ENCODE data around the gene SEMA4F.

SEMA4F gene

DNA sequence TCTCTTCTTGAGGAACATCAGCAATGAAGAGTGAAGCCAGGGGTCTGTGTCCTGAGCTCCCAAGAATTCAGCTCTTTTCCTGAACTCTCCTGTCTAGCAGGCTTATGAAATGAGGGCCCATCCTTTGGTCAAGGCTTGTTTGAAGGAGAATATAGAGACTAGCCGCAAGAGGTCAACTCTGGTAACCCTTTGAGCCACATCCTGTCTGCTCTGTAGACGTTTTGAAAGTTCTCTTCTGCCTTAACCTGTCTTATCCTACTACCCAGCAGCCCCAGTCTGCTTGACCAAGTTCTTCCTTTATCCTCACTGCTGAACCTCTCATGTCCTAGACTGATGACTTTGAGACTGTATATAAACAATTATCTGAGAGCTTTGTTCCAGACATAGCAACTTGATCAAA lies 5.4 kb downstream of the SEMA4F start:
- peak; percentile 35 for DNase-seq

GRCh38 chr2:74668087-74668486 lies 14.0 kb downstream of the SEMA4F start:
- DNase-seq, result no peak

DNA sequence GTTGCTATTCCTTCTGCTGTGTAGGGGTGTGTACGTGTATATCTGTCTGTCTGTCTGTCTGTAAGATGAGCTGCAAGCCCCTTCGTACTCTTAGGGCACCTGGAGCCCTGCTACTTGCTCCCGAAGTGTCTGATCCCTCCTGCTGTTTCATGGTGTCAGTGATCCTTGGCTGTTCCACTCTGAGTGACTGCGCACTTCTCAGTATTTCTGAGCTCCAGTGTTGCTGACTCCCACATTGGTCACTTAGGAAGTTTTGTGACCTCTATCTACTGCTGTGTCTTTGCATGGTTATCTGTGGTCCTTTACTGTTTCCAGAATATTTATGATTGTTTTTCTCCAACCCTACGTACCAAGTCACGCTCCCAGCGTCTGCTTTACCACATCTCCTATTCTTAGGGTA lies 16.2 kb downstream of the SEMA4F start:
- DNase-seq, result no peak

DNA sequence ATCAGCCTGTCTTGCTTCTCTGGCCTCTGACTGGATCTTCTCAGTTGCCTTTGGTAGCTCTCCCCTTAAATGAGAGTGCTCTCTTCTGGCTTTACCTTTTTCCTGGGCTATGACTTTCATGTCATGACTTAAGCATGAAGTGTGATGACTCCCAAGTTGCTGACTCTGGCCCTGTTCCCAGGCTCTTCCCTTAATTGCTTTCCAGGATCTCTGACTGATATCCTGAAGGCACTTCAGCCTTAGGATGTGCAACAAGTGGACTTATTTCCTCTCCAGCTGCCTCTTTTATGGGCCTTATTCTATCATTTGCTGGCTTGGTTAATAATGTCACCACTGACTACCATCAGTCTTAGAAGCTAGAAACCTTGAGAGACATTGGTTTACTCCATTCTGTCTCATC lies 17.4 kb downstream of the SEMA4F start:
- peak; percentile 76 for DNase-seq

- no peak for DNase-seq
These were observed 19.9 kb downstream of the SEMA4F start for GRCh38 chr2:74673826-74674528.

DNA sequence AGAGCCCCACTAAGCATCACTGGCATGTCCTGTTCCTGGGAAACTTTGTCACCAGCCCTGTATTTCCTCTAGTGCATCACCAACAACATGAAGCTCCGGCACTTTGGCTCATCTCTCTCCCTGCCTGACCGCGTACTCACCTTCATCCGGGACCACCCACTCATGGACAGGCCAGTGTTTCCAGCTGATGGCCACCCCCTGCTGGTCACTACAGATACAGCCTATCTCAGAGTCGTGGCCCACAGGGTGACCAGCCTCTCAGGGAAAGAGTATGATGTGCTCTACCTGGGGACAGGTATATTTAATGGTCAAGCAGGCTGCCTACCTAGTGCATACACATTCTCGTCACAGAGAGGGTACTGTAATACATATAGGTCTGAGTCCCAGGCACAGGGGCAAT lies 21.0 kb downstream of the SEMA4F start:
- no peak for DNase-seq

DNA sequence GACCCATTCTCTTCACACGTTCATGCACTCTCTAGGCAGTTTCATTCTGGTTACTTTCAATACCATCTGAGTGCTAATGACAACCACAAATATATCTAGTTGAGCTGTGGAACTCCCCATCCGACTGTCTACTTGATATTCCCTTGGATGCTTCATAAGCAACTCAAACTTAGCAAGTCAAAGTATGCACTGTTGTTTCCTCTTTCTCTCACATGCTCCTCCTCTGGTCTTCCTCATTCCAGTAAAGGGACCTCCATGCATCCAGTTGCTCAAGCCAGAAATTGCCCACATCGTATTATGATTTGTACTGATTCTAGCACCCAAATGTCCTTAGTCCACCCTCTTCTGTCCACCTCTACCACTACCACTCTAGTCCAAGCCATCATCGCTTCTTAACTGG lies 22.3 kb downstream of the SEMA4F start:
- no peak for DNase-seq

GRCh38 chr2:74679615-74680014 lies 25.6 kb downstream of the SEMA4F start:
- DNase-seq, result no peak

DNA sequence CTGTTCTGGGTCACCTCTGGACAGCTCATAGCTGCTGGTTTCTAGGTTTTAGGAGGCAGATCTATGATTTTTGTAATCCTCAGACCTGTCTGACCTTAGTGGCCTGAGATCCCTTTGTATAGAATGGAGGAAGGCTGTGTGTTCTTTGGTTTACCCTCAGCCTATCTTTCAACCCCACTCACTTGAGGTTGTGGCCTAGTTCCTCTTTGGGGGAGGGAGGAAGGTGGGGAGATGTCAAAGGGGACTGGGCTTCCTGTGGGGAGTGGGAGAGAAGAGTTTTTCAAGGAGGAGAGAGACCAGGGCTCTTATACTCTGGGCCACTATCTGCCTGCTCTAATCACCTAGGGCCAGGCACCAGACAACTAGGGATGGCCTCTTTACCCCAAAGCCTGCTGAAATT lies 28.5 kb downstream of the SEMA4F start:
- DNase-seq, result no peak

DNA sequence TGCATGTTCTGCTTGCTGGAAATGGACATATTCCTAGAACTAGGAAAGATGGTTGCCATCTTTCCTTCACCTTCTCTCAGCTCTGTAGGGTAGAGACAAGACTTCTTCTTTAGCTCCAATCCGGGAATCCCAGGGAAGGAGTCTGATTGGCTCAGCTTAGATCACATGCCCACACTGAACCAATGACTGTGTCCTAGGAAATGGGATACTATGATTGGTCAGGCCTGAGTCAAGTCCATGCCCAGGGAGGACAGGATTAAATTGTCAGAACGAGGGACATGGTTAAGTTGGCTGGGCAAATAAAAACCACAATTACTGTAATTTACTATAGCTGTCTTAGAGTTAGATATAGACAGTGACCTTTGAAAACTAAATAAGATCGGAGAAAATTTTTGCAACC lies 31.4 kb downstream of the SEMA4F start:
- DNase-seq, result no peak

DNA sequence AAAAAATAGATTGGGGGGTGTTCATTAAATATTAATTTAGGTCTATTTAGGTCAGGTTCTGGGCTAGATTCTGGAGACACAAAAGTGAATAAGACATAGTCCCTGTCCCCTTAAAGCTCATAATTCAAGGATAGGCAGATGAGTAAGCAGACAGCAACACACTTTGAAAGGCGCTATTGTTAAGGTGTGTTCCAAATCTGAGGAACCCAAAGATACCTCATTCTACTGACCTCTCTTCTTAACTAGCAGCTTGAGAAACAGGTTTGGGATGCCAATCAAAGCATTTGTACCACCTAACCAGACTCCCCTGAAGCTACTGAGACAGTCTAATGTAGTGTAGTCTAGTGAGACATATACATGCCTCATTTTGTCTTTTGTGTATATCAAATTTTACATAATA lies 34.8 kb downstream of the SEMA4F start:
- DNase-seq, result no peak

DNA sequence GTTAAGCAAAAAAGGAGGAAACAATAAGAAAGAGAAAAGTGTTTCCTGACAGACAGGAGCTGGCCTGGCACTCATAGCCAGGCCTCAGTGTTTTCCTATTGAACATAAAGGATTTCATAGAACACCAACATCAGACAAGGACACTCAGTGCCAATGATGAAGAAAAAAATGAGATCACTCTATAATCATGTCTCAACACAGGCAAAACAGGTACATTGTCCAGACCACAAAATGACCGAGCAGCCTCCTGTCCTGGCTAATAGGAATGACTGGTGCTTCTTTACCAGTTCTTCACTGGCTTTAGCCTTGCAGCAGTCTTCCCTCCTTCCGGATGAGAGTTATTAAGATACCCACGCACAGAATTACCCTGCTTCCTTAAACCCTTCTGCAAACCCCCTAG lies 35.6 kb downstream of the SEMA4F start:
- DNase-seq, result no peak

DNA sequence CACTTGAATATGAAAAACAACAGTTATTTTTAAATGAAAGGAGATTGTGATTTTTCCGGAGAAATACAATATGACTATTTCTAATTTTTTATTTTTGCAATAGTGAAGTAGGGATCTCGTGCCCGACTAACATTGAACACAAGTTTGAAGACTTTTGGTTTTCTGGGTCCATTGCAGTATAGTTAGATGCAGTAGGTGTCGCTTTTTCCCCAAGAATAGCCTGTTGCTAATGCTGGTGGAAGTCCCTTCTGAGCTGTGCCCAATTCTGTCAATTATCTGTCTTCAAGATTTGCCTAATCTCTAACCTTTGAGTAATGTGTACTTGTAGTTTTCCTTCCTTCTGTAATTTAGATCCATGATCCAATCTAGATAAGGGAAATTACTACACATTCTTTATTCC lies 36.5 kb downstream of the SEMA4F start:
- DNase-seq, result peak; percentile 71

DNA sequence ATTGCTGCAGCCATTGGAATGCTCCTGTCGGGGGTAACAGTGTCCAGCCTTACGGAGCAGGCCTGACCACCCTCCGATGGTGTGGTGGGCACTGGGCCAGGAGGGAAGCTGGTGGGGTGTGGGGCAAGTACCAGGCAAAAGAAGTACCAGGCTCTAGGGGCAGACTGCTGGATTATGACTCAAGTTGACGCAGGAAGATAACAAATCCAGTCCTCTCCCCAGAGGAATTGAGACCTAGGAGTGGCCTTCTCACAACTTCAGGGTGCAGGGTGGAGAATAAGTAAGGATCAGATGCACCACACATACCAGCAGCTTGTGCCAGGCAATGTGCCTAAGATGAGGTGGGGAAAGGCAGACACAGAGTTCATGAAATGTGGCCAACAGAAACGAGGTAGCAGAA lies 37.9 kb downstream of the SEMA4F start:
- no peak for DNase-seq

GRCh38 chr2:74693213-74693612 lies 39.2 kb downstream of the SEMA4F start:
- DNase-seq, result no peak

DNA sequence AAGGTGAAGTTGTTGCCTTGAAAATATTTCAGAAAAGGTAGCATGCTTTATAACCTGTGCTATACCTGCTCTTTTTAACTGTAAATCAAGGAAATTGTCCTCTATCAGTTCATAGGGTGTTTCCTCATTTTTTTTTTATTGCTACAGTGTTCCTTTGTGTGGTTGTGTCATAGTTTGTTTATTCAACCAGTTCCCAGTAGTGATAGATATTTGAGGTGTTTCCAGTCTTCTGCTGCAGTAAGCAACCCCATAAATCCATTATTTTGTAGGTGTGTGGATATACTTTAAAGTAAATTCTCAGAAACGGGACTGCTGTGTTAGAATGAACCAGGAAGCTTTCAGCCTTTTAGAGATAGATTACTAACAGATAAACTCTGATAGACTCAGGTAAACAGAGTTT lies 39.6 kb downstream of the SEMA4F start:
- DNase-seq, result no peak

DNA sequence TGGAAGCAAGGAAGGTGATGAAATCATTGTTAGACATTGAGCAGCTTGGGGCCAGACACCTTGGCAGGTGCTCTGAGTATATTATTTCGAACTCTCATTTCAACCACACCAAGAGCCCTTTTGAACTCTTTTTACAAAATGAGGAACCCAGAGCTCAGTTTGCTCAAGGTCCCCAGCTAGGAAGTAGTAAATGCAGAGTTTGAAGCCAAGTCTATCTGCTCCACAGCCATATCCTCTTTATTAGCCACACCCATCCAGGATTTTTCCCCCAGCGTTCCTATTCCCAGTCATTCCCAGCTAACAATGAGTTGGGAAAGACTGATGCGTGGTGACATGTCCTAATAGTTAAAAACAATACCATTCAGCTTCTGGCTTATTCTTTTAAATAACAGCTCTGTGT lies 40.2 kb downstream of the SEMA4F start:
- no peak for DNase-seq

GRCh38 chr2:74695663-74696062 lies 41.6 kb downstream of the SEMA4F start:
- DNase-seq, result no peak

DNA sequence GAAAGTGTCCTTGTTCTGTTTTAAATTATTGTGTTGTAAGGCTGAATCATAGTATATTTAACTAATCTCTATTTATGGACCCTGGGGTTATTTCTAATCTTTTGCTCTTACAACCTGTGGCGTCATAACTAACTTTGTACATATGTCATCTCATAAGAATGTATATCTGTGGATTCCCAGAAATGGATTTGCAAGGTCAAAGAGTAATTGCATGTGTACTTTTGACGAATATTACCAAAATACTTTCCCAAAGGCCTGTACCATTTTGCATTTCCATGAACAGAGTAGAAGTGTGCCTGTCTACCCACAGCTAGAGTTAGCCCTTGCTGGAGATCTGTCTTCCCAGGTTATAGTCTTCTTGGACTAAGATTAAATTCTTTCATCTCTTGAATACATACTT lies 42.8 kb downstream of the SEMA4F start:
- peak; percentile 72 for DNase-seq

DNA sequence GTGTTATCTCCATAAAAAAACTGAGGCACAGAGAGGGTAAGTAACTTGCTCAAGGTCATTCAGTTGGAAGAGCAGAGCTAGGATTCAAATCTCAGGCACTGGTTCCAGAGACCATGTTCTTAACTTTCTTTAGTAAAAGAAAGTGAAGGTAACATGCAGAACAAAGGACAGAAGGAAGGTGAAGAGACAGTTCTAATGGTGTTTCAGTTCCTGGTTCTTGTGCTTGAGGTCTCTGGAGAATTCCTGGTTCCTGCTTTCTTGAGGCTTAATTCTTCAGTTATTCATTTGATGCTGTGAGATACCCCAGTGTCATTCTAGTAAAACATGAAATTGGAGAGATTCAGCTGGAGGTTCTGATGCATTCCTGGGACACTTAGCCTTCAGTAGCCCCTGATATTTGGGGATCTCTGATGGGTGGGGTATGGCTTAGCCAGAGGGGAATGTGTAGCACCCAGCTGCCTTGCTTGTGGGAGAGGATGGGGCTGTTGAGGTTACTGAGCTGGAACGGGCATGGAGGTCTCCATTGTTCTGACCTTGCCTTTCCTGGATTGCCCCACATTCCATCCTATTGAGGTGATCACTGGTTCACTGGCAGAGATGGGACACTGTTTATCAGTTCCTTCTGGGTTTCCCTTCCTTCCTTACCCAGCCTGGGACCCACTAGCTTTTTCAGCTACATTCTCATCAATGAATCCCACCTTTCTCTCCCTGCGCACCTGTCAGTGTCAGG lies 46.8 kb downstream of the SEMA4F start:
- peak; percentile 5 for DNase-seq

GRCh38 chr2:74702001-74702715 lies 48.1 kb downstream of the SEMA4F start:
- DNase-seq, result no peak

- DNase-seq, result no peak
These were observed 49.3 kb downstream of the SEMA4F start for GRCh38 chr2:74703373-74703772.

GRCh38 chr2:74704216-74704615 lies 50.2 kb downstream of the SEMA4F start:
- DNase-seq, result no peak

DNA sequence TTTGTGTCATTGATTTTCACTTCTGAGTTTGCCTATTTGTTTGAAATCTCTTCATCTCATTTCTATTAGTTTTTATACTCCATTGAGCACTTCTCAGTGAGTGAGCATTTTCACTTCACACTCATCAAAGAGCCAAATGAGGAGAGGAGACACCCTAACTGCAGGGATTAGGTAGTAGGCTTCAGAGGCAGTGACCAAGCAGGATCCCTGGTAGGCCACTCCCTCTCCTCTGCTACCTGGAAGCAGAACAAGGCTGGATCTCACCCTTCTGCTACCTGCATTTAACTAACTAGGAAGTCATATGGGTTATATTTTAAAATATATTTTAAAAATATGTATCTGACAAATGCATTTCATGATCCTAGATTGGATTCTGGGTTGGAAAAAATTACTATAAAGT lies 52.7 kb downstream of the SEMA4F start:
- DNase-seq, result no peak
